Measurements from ENCODE around the gene EGFLAM. TPM values are rescaled to one million over a fixed set of nuclear protein-coding genes. Genes with fewer than 3 reads are reported as not detected.

The EGFLAM gene
- total and polyA plus RNA-seq, 5 donors, result 2.4 to 4.5 (median 3.4) TPM

DNA sequence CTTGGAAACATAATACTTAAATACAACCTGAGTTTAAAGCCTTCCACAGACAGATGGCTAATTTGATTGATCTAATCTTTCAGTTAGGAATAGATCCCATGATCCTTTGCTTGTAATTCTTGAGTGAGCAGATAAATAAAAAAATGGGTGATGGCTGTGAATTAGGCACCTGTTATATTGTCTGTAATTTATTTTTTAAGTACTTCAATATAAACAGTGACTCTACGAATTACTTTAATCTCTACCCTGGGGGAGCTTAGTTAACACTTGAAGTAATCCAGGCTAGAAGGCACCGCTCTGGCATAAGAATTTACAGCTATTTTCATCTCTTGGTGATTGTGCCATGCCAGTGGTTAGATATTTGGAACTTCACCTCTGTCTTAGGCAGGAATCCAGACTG, 9.0 kb downstream of the EGFLAM start:
- no peak overlapping the region for H3K4me3 ChIP-seq (ENCODE audit: low read length)
- no peaks in the 10 kb centered on the region for H3K27me3 ChIP-seq (ENCODE audit: control insufficient read depth, insufficient read depth)
- no peak for DNase-seq
- H3K27ac ChIP-seq (ENCODE audit: low read length), result no peak overlapping the region
- intact Hi-C loops (cut with DNase I), result no loop called here
- ATAC-seq, result no peak
- peaks cover 2% of the 10 kb centered on the region for H3K9me3 ChIP-seq (ENCODE audit: control insufficient read depth, low read length)
- H3K4me1 ChIP-seq (ENCODE audit: control insufficient read depth, insufficient read depth, low read length), result no peaks in the 10 kb centered on the region
- 58% methylated on average over 2 of the region's 2 CpGs for WGBS

GRCh38 chr5:38273626-38274025, 15.3 kb downstream of the EGFLAM start:
- no peak overlapping the region for H3K27ac ChIP-seq (ENCODE audit: low read length)
- peaks cover 7% of the 10 kb centered on the region for H3K9me3 ChIP-seq (ENCODE audit: control insufficient read depth, low read length)
- no peaks in the 10 kb centered on the region for H3K27me3 ChIP-seq (ENCODE audit: control insufficient read depth, insufficient read depth)
- H3K4me3 ChIP-seq (ENCODE audit: low read length), result no peak overlapping the region
- no peaks in the 10 kb centered on the region for H3K4me1 ChIP-seq (ENCODE audit: control insufficient read depth, insufficient read depth, low read length)
- ATAC-seq (no peak), DNase-seq (no peak)
- 89% methylated on average over 3 of the region's 3 CpGs for WGBS
- intact Hi-C loops (cut with DNase I), result no loop called here

DNA sequence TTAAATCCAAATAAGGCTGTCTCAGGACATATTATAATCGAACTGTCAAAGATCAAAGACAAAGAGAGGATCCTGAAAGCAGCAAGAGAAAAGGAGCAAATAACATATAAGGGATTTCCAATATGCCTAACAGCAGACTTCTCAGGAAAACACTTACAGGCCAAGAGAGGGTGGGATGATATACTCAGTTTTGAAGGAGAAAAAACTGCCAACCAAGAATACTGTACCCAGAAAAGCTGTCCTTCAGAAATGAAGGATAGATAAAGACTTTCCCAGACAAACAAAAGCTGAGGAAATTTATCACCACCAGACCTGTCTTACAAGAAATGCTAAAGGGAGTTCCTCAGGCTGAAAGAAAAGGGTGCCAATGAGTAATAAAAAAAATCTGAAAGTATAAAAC, 16.0 kb downstream of the EGFLAM start:
- Histone ChIP-seq H3K4me3 (ENCODE audit: low read length) (no peak overlapping the region), H3K4me1 (ENCODE audit: control insufficient read depth, insufficient read depth, low read length) (no peaks in the 10 kb centered on the region), H3K27ac (ENCODE audit: low read length) (no peak overlapping the region), H3K27me3 (ENCODE audit: control insufficient read depth, insufficient read depth) (no peaks in the 10 kb centered on the region), H3K9me3 (ENCODE audit: control insufficient read depth, low read length) (peaks cover 7% of the 10 kb centered on the region)
- ATAC-seq (no peak), DNase-seq (no peak)
- intact Hi-C loops (cut with DNase I), result no loop called here
- 69% methylated on average over 1 of the region's 1 CpG for WGBS

DNA sequence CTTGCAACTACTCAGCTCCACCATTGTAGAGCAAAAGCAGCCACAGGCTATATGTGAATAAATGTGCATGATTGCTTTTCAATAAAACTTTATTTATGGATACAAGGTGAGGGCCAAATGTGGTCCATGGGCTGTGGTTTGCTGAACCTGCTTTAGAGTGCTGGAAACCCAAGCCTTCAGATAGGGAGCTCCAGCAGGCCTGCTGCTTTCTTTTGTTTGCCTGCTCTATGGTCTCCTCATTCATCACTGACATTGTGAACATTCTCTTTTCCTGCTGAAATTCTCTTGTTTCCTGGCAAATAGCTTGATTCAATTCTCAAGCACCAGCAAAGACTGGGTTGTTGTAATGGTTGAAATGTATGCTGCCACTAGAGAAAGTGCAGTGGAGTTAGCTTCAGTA, 26.0 kb downstream of the EGFLAM start:
- Histone ChIP-seq H3K9me3 (ENCODE audit: control insufficient read depth, low read length) (no peaks in the 10 kb centered on the region), H3K4me3 (ENCODE audit: low read length) (no peak overlapping the region), H3K4me1 (ENCODE audit: control insufficient read depth, insufficient read depth, low read length) (no peaks in the 10 kb centered on the region), H3K27me3 (ENCODE audit: control insufficient read depth, insufficient read depth) (no peaks in the 10 kb centered on the region), H3K27ac (ENCODE audit: low read length) (no peak overlapping the region)
- no peak for ATAC-seq
- DNase-seq, result no peak
- intact Hi-C loops (cut with DNase I), result no loop called here

DNA sequence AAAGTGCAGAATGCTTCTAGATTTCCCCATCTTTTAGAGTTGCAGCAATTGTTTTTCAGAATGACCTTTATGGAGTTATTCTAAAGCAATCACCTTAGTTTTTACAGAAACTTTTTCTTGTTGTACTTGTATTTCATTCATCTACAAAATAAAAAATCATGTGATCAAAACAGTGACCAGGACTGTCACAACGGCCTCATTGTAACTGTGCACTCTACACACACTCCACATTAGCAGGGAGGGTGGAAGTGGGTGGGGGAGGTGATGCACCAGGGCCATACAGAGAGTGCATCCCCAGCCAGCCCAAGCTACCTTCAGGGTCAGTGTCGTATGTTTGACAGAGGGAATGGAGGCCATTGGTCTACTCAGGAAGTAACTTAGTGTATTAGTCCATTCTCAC, 26.9 kb downstream of the EGFLAM start:
- ATAC-seq, result no peak

DNA sequence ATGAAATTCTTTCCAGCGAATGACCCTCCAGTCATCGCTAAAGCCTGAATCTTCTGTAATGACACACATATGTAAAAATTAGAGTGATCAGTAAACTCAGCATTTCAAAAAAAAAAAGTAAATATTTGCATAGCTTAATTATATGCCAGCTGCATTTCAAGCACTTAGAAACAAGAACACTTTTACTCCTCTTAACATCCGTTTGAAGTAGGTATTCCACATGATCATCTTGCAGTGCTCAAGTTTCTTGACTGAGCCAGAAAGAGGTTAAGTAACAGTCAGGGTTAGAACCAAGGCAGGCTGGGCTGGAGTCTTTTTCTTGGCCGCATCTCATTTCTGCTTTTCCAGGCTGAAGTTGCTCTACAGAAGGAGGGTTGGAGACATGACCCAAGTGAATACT, 27.6 kb downstream of the EGFLAM start:
- H3K4me1 ChIP-seq (ENCODE audit: control insufficient read depth, insufficient read depth, low read length), result no peaks in the 10 kb centered on the region
- 84% methylated on average over 4 of the region's 4 CpGs for WGBS
- no peaks in the 10 kb centered on the region for H3K9me3 ChIP-seq (ENCODE audit: control insufficient read depth, low read length)
- intact Hi-C loops (cut with DNase I), result no loop called here
- no peak for ATAC-seq
- no peak overlapping the region for H3K27ac ChIP-seq (ENCODE audit: low read length)
- DNase-seq, result no peak
- no peaks in the 10 kb centered on the region for H3K27me3 ChIP-seq (ENCODE audit: control insufficient read depth, insufficient read depth)
- no peak overlapping the region for H3K4me3 ChIP-seq (ENCODE audit: low read length)

More for the DNA sequence above, 26.9 kb downstream of the EGFLAM start:
- DNase-seq, result no peak
- 80% methylated on average over 2 of the region's 2 CpGs for WGBS
- no peaks in the 10 kb centered on the region for H3K4me1 ChIP-seq (ENCODE audit: control insufficient read depth, insufficient read depth, low read length)
- no peak overlapping the region for H3K4me3 ChIP-seq (ENCODE audit: low read length)
- H3K9me3 ChIP-seq (ENCODE audit: control insufficient read depth, low read length), result no peaks in the 10 kb centered on the region
- no peaks in the 10 kb centered on the region for H3K27me3 ChIP-seq (ENCODE audit: control insufficient read depth, insufficient read depth)
- intact Hi-C loops (cut with DNase I), result no loop called here
- no peak overlapping the region for H3K27ac ChIP-seq (ENCODE audit: low read length)

DNA sequence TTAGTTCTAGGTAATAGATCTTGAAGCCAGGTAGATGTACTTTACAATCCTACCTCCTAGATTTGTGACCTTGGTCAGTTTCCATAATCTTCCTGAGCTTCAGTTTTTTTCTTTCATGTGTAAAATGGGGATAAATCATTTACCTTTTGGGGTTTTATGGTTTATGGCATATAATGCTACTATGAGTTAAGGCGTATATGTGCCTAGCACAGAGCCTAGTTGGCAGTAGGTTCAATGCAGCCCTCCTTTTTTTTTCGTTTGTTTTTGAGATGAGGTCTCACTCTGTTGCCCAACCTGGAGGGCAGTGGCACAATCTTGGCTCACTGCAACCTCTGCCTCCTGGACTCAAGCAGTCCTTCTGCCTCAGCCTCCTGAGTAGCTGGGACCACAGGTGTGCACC, 28.8 kb downstream of the EGFLAM start:
- WGBS, result 87% methylated on average over 2 of the region's 2 CpGs
- Histone ChIP-seq H3K9me3 (ENCODE audit: control insufficient read depth, low read length) (no peaks in the 10 kb centered on the region), H3K4me1 (ENCODE audit: control insufficient read depth, insufficient read depth, low read length) (no peaks in the 10 kb centered on the region), H3K27ac (ENCODE audit: low read length) (no peak overlapping the region), H3K4me3 (ENCODE audit: low read length) (no peak overlapping the region), H3K27me3 (ENCODE audit: control insufficient read depth, insufficient read depth) (no peaks in the 10 kb centered on the region)
- DNase-seq (no peak), ATAC-seq (no peak)
- intact Hi-C loops (cut with DNase I), result no loop called here

GRCh38 chr5:38289457-38289856, 31.1 kb downstream of the EGFLAM start:
- no peak for ATAC-seq
- 91% methylated on average over 4 of the region's 4 CpGs for WGBS
- intact Hi-C loops (cut with DNase I), result no loop called here

GRCh38 chr5:38290028-38290653, 31.8 kb downstream of the EGFLAM start:
- Histone ChIP-seq H3K4me3 (ENCODE audit: low read length) (no peak overlapping the region), H3K27me3 (ENCODE audit: control insufficient read depth, insufficient read depth) (no peaks in the 10 kb centered on the region), H3K9me3 (ENCODE audit: control insufficient read depth, low read length) (peaks cover 3% of the 10 kb centered on the region), H3K27ac (ENCODE audit: low read length) (no peak overlapping the region), H3K4me1 (ENCODE audit: control insufficient read depth, insufficient read depth, low read length) (no peaks in the 10 kb centered on the region)
- WGBS, result 60% methylated on average over 8 of the region's 8 CpGs
- DNase-seq (no peak), ATAC-seq (no peak)
- intact Hi-C loops (cut with DNase I), result no loop called here

More at GRCh38 chr5:38289457-38289856, 31.1 kb downstream of the EGFLAM start:
- no peak for DNase-seq
- Histone ChIP-seq H3K27ac (ENCODE audit: low read length) (no peak overlapping the region), H3K4me3 (ENCODE audit: low read length) (no peak overlapping the region), H3K4me1 (ENCODE audit: control insufficient read depth, insufficient read depth, low read length) (no peaks in the 10 kb centered on the region), H3K27me3 (ENCODE audit: control insufficient read depth, insufficient read depth) (no peaks in the 10 kb centered on the region), H3K9me3 (ENCODE audit: control insufficient read depth, low read length) (peaks cover 3% of the 10 kb centered on the region)

DNA sequence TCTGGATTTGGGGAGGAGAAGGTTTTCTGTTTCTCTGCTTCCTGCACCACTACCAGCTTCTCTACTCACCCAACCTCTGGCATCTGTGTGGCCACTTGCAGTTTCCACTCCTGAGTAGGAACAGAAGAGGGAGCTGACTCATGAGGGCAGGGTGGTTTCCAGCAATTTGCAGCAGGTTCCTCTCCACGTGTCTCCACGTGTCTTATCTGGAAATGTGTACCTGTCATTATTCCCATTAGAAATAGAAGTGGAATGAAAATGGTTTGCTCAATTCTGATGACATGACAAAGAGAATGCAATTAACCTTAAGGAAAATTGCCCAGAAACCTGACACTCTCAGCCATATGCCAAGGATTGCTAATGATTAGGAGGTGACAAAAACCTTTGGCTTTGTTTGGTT, 33.0 kb downstream of the EGFLAM start:
- no peak for DNase-seq
- no peak overlapping the region for H3K27ac ChIP-seq (ENCODE audit: low read length)
- intact Hi-C loops (cut with DNase I), result no loop called here

DNA sequence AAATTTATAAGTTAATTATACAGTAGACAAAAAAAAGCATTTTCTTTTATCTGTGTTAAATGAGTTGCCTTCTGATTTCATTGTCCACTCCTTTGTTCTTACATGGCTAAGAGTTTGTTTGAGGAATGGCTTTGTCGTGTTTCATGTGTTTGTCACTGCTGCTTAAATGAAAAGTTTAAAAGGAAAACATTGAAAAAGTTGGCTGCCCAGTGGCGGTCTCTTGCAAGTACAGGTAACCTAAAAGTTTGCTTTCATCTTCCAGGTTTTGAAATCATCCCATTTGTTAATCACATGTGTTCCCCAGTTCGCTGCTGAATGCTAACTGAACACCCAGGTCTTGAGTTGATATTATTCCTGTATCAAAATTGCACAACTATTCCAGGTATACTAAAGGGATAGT, 33.9 kb downstream of the EGFLAM start:
- intact Hi-C loops (cut with DNase I), result no loop called here
- no peak for DNase-seq
- no peaks in the 10 kb centered on the region for H3K27me3 ChIP-seq (ENCODE audit: control insufficient read depth, insufficient read depth)
- no peak overlapping the region for H3K27ac ChIP-seq (ENCODE audit: low read length)
- no peak for ATAC-seq
- 82% methylated on average over 3 of the region's 3 CpGs for WGBS
- H3K4me3 ChIP-seq (ENCODE audit: low read length), result no peak overlapping the region
- peaks cover 3% of the 10 kb centered on the region for H3K9me3 ChIP-seq (ENCODE audit: control insufficient read depth, low read length)
- no peaks in the 10 kb centered on the region for H3K4me1 ChIP-seq (ENCODE audit: control insufficient read depth, insufficient read depth, low read length)

More for the DNA sequence above, 33.0 kb downstream of the EGFLAM start:
- WGBS, result 43% methylated on average over 2 of the region's 2 CpGs
- Histone ChIP-seq H3K4me3 (ENCODE audit: low read length) (no peak overlapping the region), H3K4me1 (ENCODE audit: control insufficient read depth, insufficient read depth, low read length) (no peaks in the 10 kb centered on the region), H3K9me3 (ENCODE audit: control insufficient read depth, low read length) (peaks cover 3% of the 10 kb centered on the region), H3K27me3 (ENCODE audit: control insufficient read depth, insufficient read depth) (no peaks in the 10 kb centered on the region)
- no peak for ATAC-seq

DNA sequence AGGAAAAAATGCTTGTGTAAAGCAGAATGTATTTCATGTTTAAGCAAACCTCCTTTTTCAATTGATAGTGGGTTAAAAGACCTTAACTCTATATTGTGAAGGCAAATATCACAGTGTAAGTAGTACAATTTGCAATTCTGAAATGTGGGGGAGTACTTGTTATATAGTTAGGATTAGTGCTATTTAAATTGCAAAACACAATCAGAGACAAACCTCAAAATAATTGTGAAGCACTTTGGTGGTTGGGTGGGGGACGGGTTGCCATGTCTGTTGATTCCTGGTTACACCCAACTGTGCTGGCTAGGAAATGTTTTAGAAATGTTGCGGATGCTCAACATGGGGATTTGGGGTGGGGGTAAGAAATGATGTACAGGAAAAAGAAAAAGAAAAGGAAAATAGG, 37.4 kb downstream of the EGFLAM start:
- ATAC-seq, result no peak
- WGBS, result 92% methylated on average over 2 of the region's 2 CpGs

More for the DNA sequence above, 37.4 kb downstream of the EGFLAM start:
- Histone ChIP-seq H3K27ac (ENCODE audit: low read length) (no peak overlapping the region), H3K9me3 (ENCODE audit: control insufficient read depth, low read length) (peaks cover 3% of the 10 kb centered on the region), H3K27me3 (ENCODE audit: control insufficient read depth, insufficient read depth) (no peaks in the 10 kb centered on the region), H3K4me1 (ENCODE audit: control insufficient read depth, insufficient read depth, low read length) (no peaks in the 10 kb centered on the region), H3K4me3 (ENCODE audit: low read length) (no peak overlapping the region)
- no peak for DNase-seq
- intact Hi-C loops (cut with DNase I), result no loop called here

Data from right cardiac atrium (tissue), 5 donors.